Esophagus squamous epithelium (tissue), 4 donors: ENCODE results near the gene CD40.

Experiments used
- POLR2A ChIP-seq, 4 donors: fragments of 450-650 bp; IDR thresholded peaks; one replicate each; pipeline ENCODE4 v1.6.1; 2017; ENCODE audit warnings: antibody characterized with exemption in 4 of 4, mild to moderate bottlenecking in 4 of 4, moderate library complexity in 3 of 4
- TF ChIP-seq, protein P1 (sequence below), 6 experiments: fragments of 450-650 bp in 4 of 6; fragments of 200-600 bp in 2 of 6; sonication (generic) in 2 of 6; IDR thresholded peaks; one replicate each; pipeline ENCODE4 v1.5.1; 2016 to 2019; ENCODE audit warnings: antibody characterized with exemption in 6 of 6, mild to moderate bottlenecking in 4 of 6, moderate library complexity in 4 of 6

DNA sequence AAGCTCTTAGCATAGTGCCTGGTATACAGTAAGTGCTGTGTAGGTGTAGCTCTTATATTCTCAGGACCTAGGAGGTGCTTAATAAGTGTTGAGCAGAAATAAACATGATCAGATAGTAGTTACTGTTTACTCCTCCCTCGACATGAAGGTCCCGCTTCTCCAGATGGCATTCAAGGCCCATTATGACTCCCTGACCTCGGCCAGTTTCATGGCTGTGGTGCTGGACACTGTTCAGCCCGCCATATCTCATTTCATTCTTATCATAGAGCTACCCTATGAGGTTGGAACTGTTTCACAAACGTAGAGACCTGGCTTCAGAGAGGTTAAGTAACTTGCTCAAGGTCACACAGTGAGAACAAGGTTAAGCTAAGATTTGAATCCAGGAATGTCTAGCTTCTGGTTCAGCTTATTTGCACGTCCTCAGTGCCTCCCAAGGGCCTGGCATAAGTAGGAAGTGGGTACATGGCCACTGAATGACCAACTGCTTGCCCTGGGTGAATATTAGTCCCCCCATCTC lies 39.0 kb downstream of the CD40 start:
- TF ChIP-seq, protein P1, sequence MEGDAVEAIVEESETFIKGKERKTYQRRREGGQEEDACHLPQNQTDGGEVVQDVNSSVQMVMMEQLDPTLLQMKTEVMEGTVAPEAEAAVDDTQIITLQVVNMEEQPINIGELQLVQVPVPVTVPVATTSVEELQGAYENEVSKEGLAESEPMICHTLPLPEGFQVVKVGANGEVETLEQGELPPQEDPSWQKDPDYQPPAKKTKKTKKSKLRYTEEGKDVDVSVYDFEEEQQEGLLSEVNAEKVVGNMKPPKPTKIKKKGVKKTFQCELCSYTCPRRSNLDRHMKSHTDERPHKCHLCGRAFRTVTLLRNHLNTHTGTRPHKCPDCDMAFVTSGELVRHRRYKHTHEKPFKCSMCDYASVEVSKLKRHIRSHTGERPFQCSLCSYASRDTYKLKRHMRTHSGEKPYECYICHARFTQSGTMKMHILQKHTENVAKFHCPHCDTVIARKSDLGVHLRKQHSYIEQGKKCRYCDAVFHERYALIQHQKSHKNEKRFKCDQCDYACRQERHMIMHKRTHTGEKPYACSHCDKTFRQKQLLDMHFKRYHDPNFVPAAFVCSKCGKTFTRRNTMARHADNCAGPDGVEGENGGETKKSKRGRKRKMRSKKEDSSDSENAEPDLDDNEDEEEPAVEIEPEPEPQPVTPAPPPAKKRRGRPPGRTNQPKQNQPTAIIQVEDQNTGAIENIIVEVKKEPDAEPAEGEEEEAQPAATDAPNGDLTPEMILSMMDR (IDR thresholded peaks at IDR 0.05) = no peak
- TF ChIP-seq POLR2A (IDR thresholded peaks at IDR 0.05) = no peak
